Common myeloid progenitor, CD34-positive (primary cell): Measurements from ENCODE around the gene TSR3.
A peak's percentile ranks its signal among the peaks of the same experiment; 100 is the strongest.

Experiments
- CTCF ChIA-PET: fragments of 350-600 bp; sonication (Branson Sonifier 250); formaldehyde crosslinking; loops from one replicate; lab custom pipeline; 2021; ENCODE audit warnings: antibody characterized with exemption; lab: Charles Lee
- POLR2A ChIA-PET: fragments of 350-600 bp; sonication (Branson Sonifier 250); formaldehyde crosslinking; loops from one replicate; lab custom pipeline; 2021; ENCODE audit warnings: antibody characterized with exemption; lab: Charles Lee
- DNase-seq, 3 donors: peaks; one replicate each; pipeline versions ENCODE4 v3.0.0 to v3.0.0-alpha.2; 2013
- H3K27ac ChIP-seq, 2 experiments: 1 replicate in 1 of 2; 2 replicates in 1 of 2; pipeline ENCODE4 v1.7.0; 2013; ENCODE audit warnings: inconsistent platforms in 2 of 2, low read length in 2 of 2, mild to moderate bottlenecking in 2 of 2, low read depth in 1 of 2, moderate library complexity in 1 of 2; ENCODE audit not compliant: severe bottlenecking in 2 of 2, insufficient read depth in 1 of 2, poor library complexity in 1 of 2
- H3K27me3 ChIP-seq, 5 experiments: replicated peaks in 2 of 5; 1 replicate in 3 of 5; 2 replicates in 2 of 5; pipeline versions ENCODE4 v1.6.1 to v1.7.0; 2013; ENCODE audit warnings: low read length in 4 of 5, mild to moderate bottlenecking in 2 of 5, moderate library complexity in 2 of 5, inconsistent platforms in 1 of 5; ENCODE audit not compliant: insufficient read depth in 5 of 5, control insufficient read depth in 4 of 5
- H3K36me3 ChIP-seq, 4 experiments: 1 replicate in 2 of 4; 2 replicates in 2 of 4; pipeline versions ENCODE4 v1.6.1 to v1.7.0; 2013; ENCODE audit warnings: low read length in 3 of 4, control low read depth in 1 of 4, mild to moderate bottlenecking in 1 of 4; ENCODE audit not compliant: control insufficient read depth in 4 of 4, insufficient read depth in 4 of 4
- H3K4me1 ChIP-seq, 4 experiments: 1 replicate in 3 of 4; 2 replicates in 1 of 4; pipeline versions ENCODE4 v1.6.1 to v1.7.1; 2013; ENCODE audit warnings: low read length in 3 of 4, mild to moderate bottlenecking in 3 of 4, control low read depth in 1 of 4, inconsistent platforms in 1 of 4, moderate library complexity in 1 of 4; ENCODE audit not compliant: control insufficient read depth in 4 of 4, insufficient read depth in 4 of 4; ENCODE audit errors: control extremely low read depth in 1 of 4
- H3K4me3 ChIP-seq, 7 experiments: 1 replicate in 4 of 7; 2 replicates in 3 of 7; pipeline versions ENCODE4 v1.5.1 to v1.7.0; 2013; ENCODE audit warnings: mild to moderate bottlenecking in 7 of 7, low read length in 6 of 7, moderate library complexity in 6 of 7, inconsistent platforms in 2 of 7, low read depth in 2 of 7, control low read depth in 1 of 7; ENCODE audit not compliant: insufficient read depth in 4 of 7, control insufficient read depth in 1 of 7; ENCODE audit errors: extremely low read depth in 1 of 7
- H3K9me3 ChIP-seq, 5 experiments: 1 replicate in 4 of 5; 2 replicates in 1 of 5; pipeline versions ENCODE4 v1.6.1 to v1.7.1; 2013; ENCODE audit warnings: low read length in 4 of 5, mild to moderate bottlenecking in 2 of 5, inconsistent platforms in 1 of 5, low read depth in 1 of 5, moderate library complexity in 1 of 5; ENCODE audit not compliant: control insufficient read depth in 4 of 5, insufficient read depth in 2 of 5; ENCODE audit errors: control extremely low read depth in 1 of 5
- WGBS: methylation state at CpG from one replicate; pipeline ENCODE4 v1.1.5; 2013; ENCODE audit not compliant: insufficient coverage; 5-methylcytosine and 5-hydroxymethylcytosine counted together

Gene TSR3

DNA sequence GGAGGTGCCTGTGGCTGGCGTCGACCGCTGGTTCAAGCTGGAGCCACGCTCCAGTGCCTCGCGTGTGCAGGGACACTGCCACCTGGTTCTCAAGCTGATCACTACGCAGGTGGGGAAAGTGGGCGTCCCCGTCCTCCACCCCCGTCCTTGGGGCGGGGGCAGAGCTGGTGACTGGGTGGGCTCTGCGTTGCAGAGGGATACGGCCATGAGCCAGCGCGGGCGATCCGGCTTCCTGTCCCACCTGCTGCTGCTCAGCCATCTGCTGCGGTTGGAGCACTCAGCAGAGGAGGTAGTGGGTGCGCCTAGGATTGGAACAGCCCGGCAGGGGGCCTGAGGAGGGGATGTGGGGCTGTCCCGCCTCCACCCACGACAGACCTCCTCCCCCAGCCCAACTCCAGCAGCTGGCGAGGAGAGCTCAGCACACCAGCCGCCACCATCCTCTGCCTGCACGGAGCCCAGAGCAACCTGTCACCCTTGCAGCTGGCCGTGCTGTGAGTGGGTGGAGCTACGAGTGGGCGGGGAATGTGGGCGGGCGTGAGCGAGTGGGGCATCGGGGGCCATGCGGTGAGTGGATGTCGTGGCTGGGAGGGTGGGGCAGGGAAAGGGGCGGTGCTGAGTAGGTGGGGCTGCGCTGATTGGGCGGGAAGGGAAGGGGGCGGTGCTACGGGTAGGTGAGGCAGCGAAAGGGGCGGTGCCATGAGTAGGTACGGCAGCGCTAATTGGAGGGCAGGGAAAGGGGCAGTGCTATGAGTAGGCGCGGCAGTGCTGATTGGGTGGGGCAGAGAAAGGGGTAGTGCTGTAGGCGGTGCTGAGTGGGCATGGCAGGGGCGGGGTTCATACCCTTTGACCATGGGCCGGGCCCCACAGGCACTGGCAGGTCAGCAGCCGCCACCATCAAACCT lies 8.9 kb downstream of the TSR3 start:
- 0% methylated on average over 41 of the region's 49 CpGs for WGBS
- Histone ChIP-seq H3K9me3 (no peaks in the 10 kb centered on the region), H3K4me3 (peak overlapping the region in 5 of 7 experiments; percentile 26 to 63 (median 51)), H3K27ac (no peak overlapping the region), H3K4me1 (peaks cover 0 to 24% (median 19%) of the 10 kb centered on the region in 4 experiments), H3K36me3 (peaks cover 0 to 3% (median 1%) of the 10 kb centered on the region in 4 experiments), H3K27me3 (no peaks in the 10 kb centered on the region)
- ChIA-PET CTCF (interaction anchor here (0.6 to 1.7 kb wide), 5 partner anchors 10 to 81 kb away, joined by 3 to 7 read pairs (median 4); no protein-coding TSS in a partner anchor), POLR2A (interaction anchor here (0.6 to 1.2 kb wide), 6 partner anchors 10 to 233 kb away, joined by 3 to 5 read pairs (median 3); partner anchors contain the start of gene BAIAP3)
- peak; percentile 96 to 99 (median 98) for DNase-seq

DNA sequence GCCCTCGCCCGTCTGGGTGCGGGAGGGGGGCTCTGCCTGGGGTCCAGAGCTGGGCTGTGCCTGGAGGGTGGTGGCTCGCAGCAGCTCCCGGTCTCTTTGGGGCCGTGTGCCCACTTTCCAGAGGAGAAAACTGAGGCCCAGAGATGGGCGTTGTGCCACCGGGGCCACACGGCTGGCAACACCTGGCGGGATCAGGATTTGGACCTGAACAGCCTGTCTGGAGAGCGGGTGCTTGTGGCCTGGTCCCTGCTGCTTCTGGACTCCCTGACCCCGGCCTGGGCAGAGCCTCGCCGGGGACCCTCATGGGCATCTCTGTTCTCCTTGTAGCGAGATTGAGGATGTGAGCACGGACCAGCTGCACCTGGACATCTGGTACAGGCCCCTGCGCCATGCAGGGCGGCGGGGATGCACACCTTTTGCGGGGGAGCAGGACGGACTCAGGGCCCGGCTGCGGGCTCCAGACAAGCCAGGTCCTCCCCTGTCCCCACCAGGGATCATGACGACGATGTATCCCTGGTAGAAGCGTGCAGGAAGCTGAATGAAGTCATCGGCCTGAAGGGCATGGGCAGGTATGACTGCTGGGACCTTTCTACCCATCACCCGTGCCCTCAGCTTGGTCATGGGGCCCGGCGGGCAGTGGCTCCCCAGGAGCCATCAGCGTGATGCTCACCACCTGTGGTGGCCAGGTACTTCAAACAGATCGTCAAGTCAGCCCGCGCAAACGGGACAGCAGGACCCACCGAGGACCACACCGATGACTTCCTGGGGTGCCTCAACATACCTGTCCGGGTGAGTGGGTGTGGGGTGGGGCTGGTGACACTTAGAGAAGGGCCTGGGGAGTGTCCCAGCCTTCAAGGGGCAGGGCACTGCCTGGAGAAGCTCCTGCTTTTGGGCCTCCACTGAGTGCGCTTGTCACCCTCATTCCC lies 9.9 kb downstream of the TSR3 start:
- H3K27ac ChIP-seq, result no peak overlapping the region
- 83% methylated on average over 35 of the region's 39 CpGs for WGBS
- H3K9me3 ChIP-seq, result no peaks in the 10 kb centered on the region
- peak overlapping the region in 2 of 7 experiments; percentile 51 to 59 for H3K4me3 ChIP-seq
- H3K27me3 ChIP-seq, result peaks cover 0 to 5% (median under 1%) of the 10 kb centered on the region in 5 experiments
- CTCF ChIA-PET, result interaction anchor here (0.6 to 1.7 kb wide), 5 partner anchors 9 to 80 kb away, joined by 3 to 7 read pairs (median 3); no protein-coding TSS in a partner anchor
- no peaks in the 10 kb centered on the region for H3K36me3 ChIP-seq
- DNase-seq, result no peak
- POLR2A ChIA-PET, result interaction anchor here (0.7 to 1.2 kb wide), 3 partner anchors 9 to 24 kb away, joined by 3 to 5 read pairs (median 3); partner anchors contain the start of gene BAIAP3
- peaks cover 0 to 28% (median 20%) of the 10 kb centered on the region in 4 experiments for H3K4me1 ChIP-seq

- peaks cover 0 to 32% (median 21%) of the 10 kb centered on the region in 4 experiments for H3K4me1 ChIP-seq
- ChIA-PET POLR2A (no interaction called here), CTCF (interaction anchor here (1.1 kb wide), 1 partner anchor 40 kb away, joined by 3 read pairs; no protein-coding TSS in a partner anchor)
- WGBS, result 89% methylated on average over 32 of the region's 36 CpGs
- no peaks in the 10 kb centered on the region for H3K36me3 ChIP-seq
- H3K27ac ChIP-seq, result no peak overlapping the region
- DNase-seq, result no peak
- no peak overlapping the region for H3K4me3 ChIP-seq
- H3K27me3 ChIP-seq, result peaks cover 0 to 13% (median 4%) of the 10 kb centered on the region in 5 experiments
- H3K9me3 ChIP-seq, result no peaks in the 10 kb centered on the region
Measured at GRCh38 chr16:1340730-1341494, 10.8 kb downstream of the TSR3 start.

DNA sequence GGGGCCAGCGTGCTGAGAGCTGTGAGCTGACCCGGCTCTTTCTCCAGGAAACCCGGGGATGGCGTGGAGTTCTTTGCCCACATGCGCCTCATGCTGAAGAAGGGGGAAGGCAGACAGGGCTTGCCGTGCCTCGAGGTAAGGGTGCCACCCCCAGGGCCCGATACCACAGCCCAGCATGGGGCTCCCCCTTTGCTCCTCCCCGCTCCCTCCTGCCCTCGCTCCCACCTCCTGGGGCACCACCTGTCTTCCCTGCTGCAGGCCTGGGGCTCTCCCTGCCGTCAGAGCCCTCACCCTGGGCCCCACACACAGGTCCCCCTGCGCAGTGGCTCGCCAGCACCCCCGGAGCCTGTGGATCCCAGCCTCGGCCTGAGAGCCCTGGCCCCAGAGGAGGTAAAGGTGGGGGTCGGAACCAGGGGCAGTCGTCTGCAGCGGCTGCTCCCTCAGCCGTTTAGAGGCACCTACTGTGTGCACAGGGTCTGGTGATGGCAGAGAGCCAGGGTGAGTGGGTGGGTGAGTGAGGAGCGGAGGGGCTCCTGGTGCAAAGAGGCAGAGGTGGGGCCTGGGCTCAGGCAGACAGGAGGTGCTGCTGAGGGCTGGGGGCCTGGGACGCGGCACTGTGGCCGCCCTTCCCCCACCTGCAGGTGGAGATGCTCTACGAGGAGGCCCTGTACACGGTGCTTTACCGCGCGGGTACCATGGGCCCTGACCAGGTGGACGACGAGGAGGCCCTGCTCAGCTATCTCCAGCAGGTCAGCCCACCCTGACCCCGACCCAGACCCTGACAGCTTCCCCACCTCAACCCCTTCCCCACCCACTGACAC lies 12.6 kb downstream of the TSR3 start:
- no peaks in the 10 kb centered on the region for H3K36me3 ChIP-seq
- CTCF ChIA-PET, result interaction anchor here (0.9 to 1.8 kb wide), 3 partner anchors 13 to 39 kb away, joined by 3 to 4 read pairs (median 4); no protein-coding TSS in a partner anchor
- no peaks in the 10 kb centered on the region for H3K9me3 ChIP-seq
- peaks cover 0 to 31% (median 13%) of the 10 kb centered on the region in 5 experiments for H3K27me3 ChIP-seq
- no peak for DNase-seq
- H3K4me3 ChIP-seq, result no peak overlapping the region
- WGBS, result 71% methylated on average over 26 of the region's 31 CpGs
- POLR2A ChIA-PET, result no interaction called here
- no peak overlapping the region for H3K27ac ChIP-seq
- H3K4me1 ChIP-seq, result peaks cover 0 to 50% (median 27%) of the 10 kb centered on the region in 4 experiments

- CTCF ChIA-PET, result interaction anchor here (0.9 to 1.8 kb wide), 5 partner anchors 12 to 38 kb away, joined by 3 to 7 read pairs (median 4); no protein-coding TSS in a partner anchor
- WGBS, result 58% methylated on average over 26 of the region's 30 CpGs
- Histone ChIP-seq H3K4me1 (peaks cover 0 to 48% (median 27%) of the 10 kb centered on the region in 4 experiments), H3K9me3 (no peaks in the 10 kb centered on the region), H3K36me3 (no peaks in the 10 kb centered on the region), H3K4me3 (no peak overlapping the region), H3K27me3 (peaks cover 0 to 39% (median 13%) of the 10 kb centered on the region in 5 experiments), H3K27ac (no peak overlapping the region)
- DNase-seq, result peak in 1 of 3 donors; percentile 50
- POLR2A ChIA-PET, result no interaction called here
Measured at GRCh38 chr16:1338119-1338730, 13.5 kb downstream of the TSR3 start.
